Measurements from ENCODE around the gene RSBN1.
"Not testable (repeated sequence)": the region's sequence is repeated elsewhere in the genome, so short reads cannot be mapped to it uniquely, and the experiment has no call there.

Gene RSBN1

DNA sequence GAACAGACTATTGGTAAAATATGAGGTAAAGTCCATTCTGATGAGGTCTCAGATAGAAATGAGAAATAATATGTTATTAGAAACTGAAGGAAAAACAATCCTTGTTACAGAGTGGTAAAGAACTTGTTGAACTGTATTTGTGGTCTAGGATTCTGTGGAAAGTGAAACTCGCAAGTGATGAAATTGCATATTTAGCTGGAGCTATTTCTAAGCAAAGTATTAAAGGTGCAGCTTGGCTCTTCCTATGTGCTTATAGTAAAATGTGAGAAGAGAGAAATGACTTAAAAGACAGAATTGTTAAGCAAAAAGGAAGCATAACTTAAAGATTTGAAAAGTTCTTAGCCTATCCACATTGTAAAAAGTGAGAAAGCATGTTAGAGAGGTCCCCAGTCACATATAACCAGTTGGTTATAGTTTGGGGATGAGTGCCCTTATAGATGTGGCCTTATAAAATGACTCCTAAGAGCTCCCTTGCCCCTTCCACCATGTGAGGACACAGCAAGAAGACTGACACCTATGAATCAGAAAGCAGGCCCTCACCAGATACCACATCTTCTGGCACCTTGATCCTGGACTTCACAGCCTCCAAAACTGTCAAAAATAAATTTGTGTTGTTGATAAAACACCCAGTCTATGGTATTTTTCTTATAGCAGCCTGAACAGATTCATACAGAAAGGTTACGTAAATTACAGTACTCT is 77.8 kb downstream of the RSBN1 start:
- DNase-seq, result no peak

DNA sequence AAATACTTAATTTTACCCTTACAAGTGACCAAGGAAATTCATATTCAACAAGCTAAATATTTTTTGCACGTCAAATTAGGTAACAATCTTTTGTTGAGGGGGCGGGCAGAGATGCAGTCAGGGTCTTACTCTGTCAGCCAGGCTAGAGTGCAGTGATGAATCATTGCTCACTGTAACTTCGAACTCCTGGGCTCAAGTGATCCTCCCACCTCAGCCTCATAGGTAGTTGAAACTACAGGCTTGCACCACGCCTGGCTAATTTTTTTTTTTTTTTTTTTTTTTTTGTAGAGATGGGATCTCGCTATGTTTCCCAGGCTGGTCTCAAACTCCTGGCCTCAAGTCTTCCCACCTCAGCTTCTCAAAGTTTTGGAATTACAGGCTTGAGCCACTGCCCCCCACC is 79.5 kb downstream of the RSBN1 start:
- no peak for DNase-seq

DNA sequence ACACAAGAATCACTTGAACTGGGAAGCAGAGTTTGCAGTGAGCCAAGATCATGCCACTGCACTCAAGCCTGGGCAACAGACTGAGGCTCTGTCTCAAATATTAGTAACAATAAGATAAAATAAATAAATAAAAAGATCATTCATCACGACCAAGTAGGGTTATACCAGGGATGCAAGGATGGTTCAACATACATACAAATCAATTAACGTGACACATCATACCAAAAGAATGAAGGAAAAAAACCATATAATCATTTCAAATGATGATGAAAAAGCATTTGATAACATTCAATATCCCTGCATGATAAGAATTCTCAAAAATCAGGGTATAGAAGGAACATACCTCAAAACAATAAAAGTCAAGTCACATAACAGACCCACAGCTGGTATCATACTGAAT is 91.3 kb downstream of the RSBN1 start:
- no peak for DNase-seq

DNA sequence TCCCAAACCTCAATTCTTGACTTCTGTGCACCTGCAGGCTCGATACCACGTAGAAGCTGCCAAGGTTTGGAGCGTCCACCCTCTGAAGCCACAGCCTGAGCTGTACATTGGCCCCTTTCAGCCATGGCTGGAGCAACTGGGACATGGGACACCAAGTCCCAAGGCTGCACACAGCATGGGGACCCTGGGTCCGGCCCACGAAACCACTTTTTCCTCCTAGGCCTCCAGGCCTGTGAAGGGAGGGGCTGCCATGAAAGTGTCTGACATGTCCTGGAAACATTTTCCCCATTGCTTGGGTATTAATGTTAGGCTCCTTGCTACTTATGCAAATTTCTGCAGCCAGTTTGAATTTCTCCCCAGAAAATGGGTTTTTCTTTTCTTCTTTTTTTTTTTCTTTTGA is 93.7 kb downstream of the RSBN1 start:
- DNase-seq, result not testable (repeated sequence)

DNA sequence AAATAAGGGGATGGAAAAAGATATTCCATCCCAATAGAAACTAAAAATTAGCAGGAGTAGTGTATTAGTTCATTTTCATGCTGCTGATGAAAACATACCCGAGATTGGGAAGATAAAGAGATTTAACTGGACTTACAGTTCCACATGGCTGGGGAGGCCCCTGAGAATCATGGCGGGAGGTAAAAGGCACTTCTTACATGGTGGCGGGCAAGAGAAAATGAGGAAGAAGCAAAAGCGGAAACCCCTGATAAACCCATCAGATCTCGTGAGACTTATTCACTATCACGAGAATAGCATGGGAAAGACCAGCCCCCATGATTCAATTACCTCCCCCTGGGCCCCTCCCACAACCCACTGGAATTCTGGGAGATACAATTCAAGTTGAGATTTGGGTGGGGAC is 94.8 kb downstream of the RSBN1 start:
- not testable (repeated sequence) for DNase-seq

DNA sequence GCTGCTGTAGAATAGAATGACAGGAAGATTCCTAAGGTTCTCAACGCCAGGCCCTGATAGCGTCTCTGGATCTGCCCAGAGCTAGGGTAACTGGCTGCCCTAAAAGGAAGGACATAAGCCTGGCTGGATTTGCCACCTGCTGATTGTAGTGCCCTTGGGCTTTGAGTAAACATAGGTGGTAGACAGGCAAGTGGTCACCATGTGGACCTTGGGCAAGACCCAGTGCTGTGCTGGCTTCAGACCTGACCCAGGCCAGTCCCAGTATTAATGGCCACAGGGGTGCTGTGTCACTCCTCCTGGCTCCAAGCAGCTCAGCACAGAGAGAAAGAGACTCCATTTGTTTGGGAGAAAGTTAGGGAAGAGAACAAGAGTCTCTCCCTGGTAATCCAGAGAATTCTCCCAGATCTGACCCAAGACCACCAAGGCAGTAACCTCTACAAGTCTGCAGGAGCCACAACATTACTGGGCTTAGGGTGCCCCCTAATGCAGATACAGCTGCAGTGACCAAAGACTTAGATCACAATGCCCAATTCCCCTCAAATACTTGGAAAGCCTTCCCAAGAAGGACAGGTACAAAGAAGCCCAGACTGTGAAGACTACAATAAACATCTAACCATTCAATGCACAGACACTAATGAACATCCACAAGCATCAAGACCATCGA is 97.5 kb downstream of the RSBN1 start:
- DNase-seq, result no peak
